Measurements from ENCODE around the gene MYLIP.
"Not testable (repeated sequence)": the region's sequence is repeated elsewhere in the genome, so short reads cannot be mapped to it uniquely, and the experiment has no call there.

GRCh38 chr6:16176600-16176999, 47.7 kb downstream of the MYLIP start:
- not testable (repeated sequence) for TF ChIP-seq POLR2A, CTCF (IDR thresholded peaks at IDR 0.05)
